ENCODE results near the gene WDR49. TPM values are rescaled to one million over a fixed set of nuclear protein-coding genes. Genes with fewer than 3 reads are reported as not detected.

Gene WDR49
- total and polyA plus RNA-seq, 2 donors (not counting 1 experiment from before 2014, with no cell fraction given) = 0.88 to 1.4 TPM

- H3K27ac ChIP-seq (ENCODE audit: low read length in 2 of 2) = no peak overlapping the region
- no peaks in the 10 kb centered on the region for H3K79me2 ChIP-seq (ENCODE audit: control insufficient read depth, insufficient read depth, low read length)
- no peaks in the 10 kb centered on the region for H3K27me3 ChIP-seq (replicated peaks in 1 of 4; ENCODE audit: control extremely low read depth in 1 of 4, control insufficient read depth in 3 of 4, insufficient read depth in 4 of 4, low read length in 3 of 4)
- H3K4me3 ChIP-seq (ENCODE audit: control extremely low read depth in 1 of 5, extremely low read depth in 1 of 5, insufficient read depth in 1 of 5, low read depth in 2 of 5, low read length in 4 of 5) = no peak overlapping the region
- intact Hi-C loops (cut with micrococcal nuclease) = no loop called here
- ChIA-PET CTCF (no interaction called here), POLR2A (no interaction called here)
- ATAC-seq (ENCODE audit: low read depth) = no peak
- no peak for DNase-seq
- Mint-ChIP-seq H3K9me3 (ENCODE audit: insufficient read depth) (no peaks in the 10 kb centered on the region), H3K4me1 (no peaks in the 10 kb centered on the region), H3K27ac (no peak overlapping the region), H3K4me3 (no peak overlapping the region), H3K27me3 (no peaks in the 10 kb centered on the region)
- H3K9ac ChIP-seq (ENCODE audit: low read length) = no peak overlapping the region
- H3K4me1 ChIP-seq (ENCODE audit: control insufficient read depth in 2 of 2, insufficient read depth in 2 of 2, low read length in 2 of 2) = no peaks in the 10 kb centered on the region
- H4K20me1 ChIP-seq (ENCODE audit: control insufficient read depth, insufficient read depth, low read length, poor library complexity, severe bottlenecking) = no peaks in the 10 kb centered on the region
- TF ChIP-seq EZH2 (IDR thresholded peaks at IDR 0.05; ENCODE audit: borderline replicate concordance, insufficient read depth, low read depth, low read length, poor library complexity, severe bottlenecking) (no peak), CTCF (IDR thresholded peaks at IDR 0.05) (no peak)
- H2AFZ ChIP-seq (ENCODE audit: insufficient read depth, low read depth, low read length, poor library complexity, severe bottlenecking) = no peak overlapping the region
- H3K36me3 ChIP-seq (replicated peaks in 1 of 2; ENCODE audit: control extremely low read depth in 1 of 2, control insufficient read depth in 1 of 2, extremely low read depth in 1 of 2, insufficient read depth in 2 of 2, low read length in 1 of 2) = no peaks in the 10 kb centered on the region
- H3K9me3 ChIP-seq (ENCODE audit: control extremely low read depth in 1 of 3, control insufficient read depth in 2 of 3, insufficient read depth in 1 of 3, low read length in 2 of 3) = no peaks in the 10 kb centered on the region
- no peak overlapping the region for H3K4me2 ChIP-seq (replicated peaks; ENCODE audit: low read depth, low read length, poor library complexity, severe bottlenecking)
Measured at GRCh38 chr3:167521006-167521355, 132.8 kb downstream of the WDR49 start.

GRCh38 chr3:167520266-167521005 is 133.3 kb downstream of the WDR49 start:
- no peak overlapping the region for H2AFZ ChIP-seq (ENCODE audit: insufficient read depth, low read depth, low read length, poor library complexity, severe bottlenecking)
- H3K4me1 Mint-ChIP-seq = no peaks in the 10 kb centered on the region
- CTCF ChIA-PET = no interaction called here
- no peak for TF ChIP-seq CTCF (IDR thresholded peaks at IDR 0.05)
- TF ChIP-seq EZH2 (IDR thresholded peaks at IDR 0.05; ENCODE audit: borderline replicate concordance, insufficient read depth, low read depth, low read length, poor library complexity, severe bottlenecking) = no peak
- H3K4me3 ChIP-seq (ENCODE audit: control extremely low read depth in 1 of 5, extremely low read depth in 1 of 5, insufficient read depth in 1 of 5, low read depth in 2 of 5, low read length in 4 of 5) = no peak overlapping the region
- H3K9me3 Mint-ChIP-seq (ENCODE audit: insufficient read depth) = no peaks in the 10 kb centered on the region
- H3K9me3 ChIP-seq (ENCODE audit: control extremely low read depth in 1 of 3, control insufficient read depth in 2 of 3, insufficient read depth in 1 of 3, low read length in 2 of 3) = no peaks in the 10 kb centered on the region
- H3K79me2 ChIP-seq (ENCODE audit: control insufficient read depth, insufficient read depth, low read length) = no peaks in the 10 kb centered on the region
- no CpG with 5 or more reads among the region's 2 CpGs for WGBS (ENCODE audit: insufficient coverage)
- H3K4me3 Mint-ChIP-seq = no peak overlapping the region
- H4K20me1 ChIP-seq (ENCODE audit: control insufficient read depth, insufficient read depth, low read length, poor library complexity, severe bottlenecking) = no peaks in the 10 kb centered on the region
- no peak overlapping the region for H3K4me2 ChIP-seq (replicated peaks; ENCODE audit: low read depth, low read length, poor library complexity, severe bottlenecking)
- no peak for ATAC-seq (ENCODE audit: low read depth)
- no peaks in the 10 kb centered on the region for H3K4me1 ChIP-seq (ENCODE audit: control insufficient read depth in 2 of 2, insufficient read depth in 2 of 2, low read length in 2 of 2)
- H3K27me3 Mint-ChIP-seq = no peaks in the 10 kb centered on the region
- POLR2A ChIA-PET = no interaction called here
- H3K27me3 ChIP-seq (replicated peaks in 1 of 4; ENCODE audit: control extremely low read depth in 1 of 4, control insufficient read depth in 3 of 4, insufficient read depth in 4 of 4, low read length in 3 of 4) = no peaks in the 10 kb centered on the region
- H3K36me3 ChIP-seq (replicated peaks in 1 of 2; ENCODE audit: control extremely low read depth in 1 of 2, control insufficient read depth in 1 of 2, extremely low read depth in 1 of 2, insufficient read depth in 2 of 2, low read length in 1 of 2) = no peaks in the 10 kb centered on the region
- intact Hi-C loops (cut with micrococcal nuclease) = no loop called here
- no peak for DNase-seq
- H3K27ac Mint-ChIP-seq = no peak overlapping the region
- no peak overlapping the region for H3K27ac ChIP-seq (ENCODE audit: low read length in 2 of 2)
- no peak overlapping the region for H3K9ac ChIP-seq (ENCODE audit: low read length)

Measured in B cell (primary cell).